SIG-M5 treated with dmso at 0.1 percent for 504 hours (cell line): ENCODE results near the gene PRDM11.

Source experiments
- DNase-seq: peaks from one replicate; lab custom pipeline; 2025; ENCODE audit not compliant: unreplicated experiment; lab: John Stamatoyannopoulos, UW

Gene PRDM11

DNA sequence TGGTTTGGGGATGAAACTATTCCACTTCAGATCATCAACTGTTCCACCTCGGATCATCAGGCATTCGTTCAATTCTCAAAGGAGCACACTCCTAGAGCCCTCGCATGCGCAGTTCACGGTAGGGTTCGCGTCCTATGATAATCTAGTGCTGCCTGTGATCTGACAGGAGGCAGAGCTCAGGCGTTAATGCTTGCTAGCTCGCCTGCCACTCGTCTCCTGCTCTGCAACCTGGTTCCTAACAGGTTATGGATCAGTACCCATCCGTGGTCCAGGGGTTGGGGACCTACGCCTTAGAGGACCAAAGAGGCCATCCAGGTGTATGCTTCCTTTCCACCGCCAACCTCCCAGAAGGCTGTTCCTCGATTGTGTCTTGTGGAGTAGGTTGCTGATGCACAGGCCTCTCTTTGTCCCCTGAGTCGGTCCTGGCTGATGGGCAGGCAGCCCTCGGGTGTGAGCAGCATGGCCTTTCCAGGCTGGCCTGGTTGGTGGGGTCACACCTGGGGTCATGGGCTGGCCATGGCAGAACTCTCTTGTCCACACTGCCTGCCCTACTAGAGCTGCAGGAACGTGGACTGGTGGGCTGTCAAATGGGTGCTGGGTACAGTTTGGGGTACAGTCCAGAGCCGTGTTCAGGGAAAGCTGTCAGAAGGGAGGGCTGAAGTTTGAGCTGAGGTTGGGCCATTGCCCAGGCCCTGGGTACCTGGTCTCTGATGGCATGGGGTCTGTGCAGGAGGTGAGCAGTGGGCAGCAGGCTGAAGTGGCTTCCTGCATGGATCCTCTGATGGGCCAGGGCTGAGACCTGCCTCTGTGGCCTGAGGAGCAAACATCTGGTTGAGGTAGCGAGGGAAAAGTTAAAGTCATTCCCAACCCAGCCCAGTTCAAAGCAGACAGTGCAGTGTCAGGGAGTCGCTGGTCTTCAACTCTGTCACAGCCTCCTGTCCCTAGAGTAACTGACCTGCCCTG lies 11.1 kb downstream of the PRDM11 start:
- no peak for DNase-seq

DNA sequence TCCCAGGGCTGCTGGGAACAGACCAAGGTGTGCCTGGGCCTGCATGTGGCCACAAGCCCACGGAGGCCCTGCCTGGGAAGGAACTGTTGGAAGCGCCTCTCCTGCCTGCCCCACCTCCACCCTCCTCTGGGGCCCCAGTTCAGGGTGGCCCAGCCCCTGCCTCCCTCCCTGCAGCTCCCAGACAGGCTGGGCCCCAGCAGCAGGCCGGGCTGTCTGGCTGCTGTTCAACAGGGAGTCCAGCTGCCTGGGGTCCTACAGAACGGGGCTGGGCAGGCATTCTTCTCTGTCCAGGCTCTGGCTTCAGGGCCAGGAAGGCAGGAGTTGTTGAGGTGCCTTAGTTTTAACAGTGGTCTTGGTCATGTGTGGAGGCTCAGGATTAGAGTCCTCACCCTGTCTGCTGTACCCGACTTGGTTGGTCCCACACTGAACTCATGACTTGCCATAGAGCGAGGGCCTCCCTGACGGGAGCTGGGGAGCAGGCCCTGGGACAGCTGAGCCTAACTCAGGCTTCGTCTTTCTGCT lies 11.8 kb downstream of the PRDM11 start:
- DNase-seq: no peak

DNA sequence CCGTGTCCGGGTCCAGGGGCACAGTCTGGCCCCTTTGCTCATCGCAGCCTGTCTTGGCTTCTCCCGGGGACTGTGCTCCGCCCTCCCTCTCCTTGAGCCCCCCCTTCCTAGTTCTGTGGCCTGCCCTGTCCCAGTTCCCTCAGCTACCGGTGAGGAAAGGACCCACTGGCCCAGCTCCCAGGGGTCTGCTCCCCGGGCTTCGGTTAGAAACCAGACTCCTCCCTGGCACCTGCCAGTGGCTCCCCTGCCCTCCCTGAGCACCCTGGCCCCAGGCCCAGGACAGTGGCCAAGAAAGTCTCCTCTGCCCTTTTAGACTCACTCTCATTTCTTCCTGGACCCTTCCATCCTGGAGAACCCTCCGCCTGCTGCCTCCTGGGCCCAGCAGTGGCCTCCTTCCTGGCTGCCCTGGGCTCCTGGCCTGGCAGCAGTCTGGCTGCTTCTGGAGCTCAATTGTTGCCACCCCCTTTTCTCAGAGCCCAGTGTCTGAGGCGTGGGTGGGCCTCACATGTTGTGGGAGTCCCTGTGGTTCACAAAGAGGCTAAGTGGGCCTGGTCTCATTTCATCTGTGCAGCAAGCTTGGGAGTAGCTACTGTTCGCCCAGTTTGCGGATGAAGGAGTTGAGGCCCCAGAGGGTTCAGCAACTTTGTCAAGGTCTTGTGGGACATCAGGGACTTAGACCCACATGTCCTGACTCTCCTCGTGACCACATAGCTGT lies 12.6 kb downstream of the PRDM11 start:
- no peak for DNase-seq

DNA sequence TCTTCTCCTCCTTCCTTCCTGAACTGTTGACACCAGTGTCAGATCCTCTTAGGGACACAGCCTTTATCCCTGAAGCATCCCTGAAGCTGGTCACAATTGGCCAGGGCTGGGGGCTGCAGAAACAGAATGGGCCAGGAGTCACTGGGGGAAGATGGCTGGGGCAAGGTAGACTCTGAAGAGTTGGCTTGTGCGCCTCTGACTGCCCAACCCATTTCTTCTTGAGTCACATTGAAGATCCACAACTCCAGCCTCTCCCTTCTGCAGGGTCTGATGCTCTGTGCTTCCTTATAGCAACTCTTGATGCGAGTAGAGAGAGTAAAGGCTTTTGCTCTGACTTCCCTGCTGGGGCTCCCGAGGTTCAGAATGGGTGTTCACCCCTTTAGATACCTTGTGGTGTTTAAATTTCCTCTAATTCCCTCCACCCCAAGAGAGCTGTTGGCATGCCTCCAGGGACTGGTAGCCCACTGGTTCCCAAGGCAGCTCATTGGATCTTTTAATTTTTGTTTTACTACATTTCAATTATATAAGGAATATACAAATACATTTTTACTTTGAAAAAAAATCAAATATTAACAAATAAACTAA lies 13.4 kb downstream of the PRDM11 start:
- no peak for DNase-seq

DNA sequence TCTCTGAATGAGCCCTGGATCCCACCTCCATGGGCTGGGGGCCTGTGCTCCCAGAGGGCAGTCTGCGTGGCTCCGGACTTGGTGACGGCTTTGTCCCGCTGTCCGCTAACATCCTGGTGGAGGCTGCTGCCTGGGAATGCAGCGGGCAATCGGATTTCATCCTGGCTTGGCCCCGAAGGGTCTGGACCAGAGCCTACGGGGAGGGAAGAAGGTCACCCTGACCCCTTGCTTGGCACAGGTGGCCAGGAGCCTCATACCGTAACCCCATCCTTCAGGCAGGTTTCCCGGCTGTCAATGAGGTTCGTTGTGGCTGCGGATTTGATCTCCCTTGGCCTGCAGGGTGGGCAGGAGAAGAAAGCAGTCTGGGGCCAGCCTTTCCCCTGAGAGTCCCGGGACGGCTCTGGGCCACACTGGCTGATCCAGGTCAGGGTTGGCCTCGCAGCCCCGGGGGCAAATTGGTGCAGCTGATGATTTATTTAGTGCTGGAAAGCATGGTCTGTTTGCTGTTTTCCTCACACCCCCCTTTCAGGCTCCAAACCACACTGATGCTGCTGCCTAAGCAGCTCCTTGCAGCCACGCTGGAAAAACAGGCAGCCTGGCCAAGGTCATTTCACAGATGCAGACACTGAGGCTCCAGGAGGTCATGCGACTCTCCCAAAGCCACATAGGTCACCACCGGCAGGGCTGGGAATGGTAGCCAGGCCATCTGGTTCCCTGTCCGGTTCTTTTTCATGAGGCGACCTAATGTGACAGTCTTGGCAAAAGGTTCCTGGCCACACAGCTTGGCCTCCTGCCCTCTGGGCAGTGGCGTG lies 15.0 kb downstream of the PRDM11 start:
- DNase-seq: no peak

DNA sequence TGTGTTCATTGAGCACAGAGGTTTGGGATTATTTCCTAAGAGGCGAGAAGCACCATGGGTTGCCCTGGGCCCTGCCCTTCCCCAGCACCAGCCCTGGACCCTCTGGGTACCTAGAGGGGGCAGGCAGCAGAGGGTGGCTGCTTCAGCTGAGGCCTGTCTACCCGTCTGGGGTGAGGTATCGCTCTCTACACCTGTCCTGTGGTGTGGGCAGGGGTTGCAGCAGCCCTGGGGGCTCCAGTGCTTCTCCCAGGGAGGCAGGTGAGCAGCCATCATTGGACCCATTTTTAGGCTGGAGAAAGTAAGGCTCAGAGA lies 15.6 kb downstream of the PRDM11 start:
- no peak for DNase-seq

DNA sequence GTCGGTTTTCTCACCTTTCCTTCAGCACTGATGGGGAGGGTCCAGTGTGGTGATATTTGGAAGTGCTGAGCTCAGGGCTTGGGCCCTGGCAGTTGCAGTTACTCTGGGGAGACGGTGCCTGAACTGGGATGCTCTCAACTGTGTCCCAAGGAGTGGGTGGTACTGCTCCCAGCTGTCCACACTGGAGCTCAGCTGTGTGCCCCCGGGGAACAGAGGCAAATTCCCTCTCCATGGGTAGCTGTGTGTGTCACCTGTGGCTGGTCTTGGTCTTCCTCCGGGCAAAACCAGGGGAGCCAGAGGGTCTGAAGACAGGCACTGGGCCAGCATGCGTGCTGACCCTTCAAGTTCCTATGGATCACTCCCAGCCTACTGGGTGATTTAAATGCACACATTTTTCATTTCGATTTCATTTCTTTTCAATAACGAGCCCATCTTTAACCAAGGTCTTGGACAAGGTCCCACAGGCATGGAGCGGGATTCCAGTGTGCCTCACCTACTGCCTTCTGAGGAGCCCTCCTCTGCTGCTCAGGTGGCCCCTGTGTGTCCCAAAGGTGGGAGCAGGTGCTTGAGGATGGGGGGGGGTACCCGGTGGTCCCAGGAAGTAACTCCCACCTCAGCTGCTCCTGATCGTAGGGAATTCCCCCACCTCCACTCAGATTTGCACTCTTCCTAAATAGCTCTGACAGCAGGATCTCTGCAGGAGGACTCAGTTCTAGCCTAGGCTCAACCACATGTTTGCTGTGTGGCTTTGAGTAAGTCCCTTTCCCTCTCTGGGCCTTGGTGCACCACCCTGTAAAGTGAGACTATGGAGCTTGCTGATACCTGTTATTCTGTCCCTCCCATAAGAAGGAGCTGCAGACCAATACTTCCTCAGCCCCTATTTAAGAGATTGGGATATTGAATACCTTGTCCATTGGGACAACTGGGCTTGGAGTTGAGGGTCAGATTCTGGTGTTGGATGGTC lies 16.8 kb downstream of the PRDM11 start:
- DNase-seq: no peak

DNA sequence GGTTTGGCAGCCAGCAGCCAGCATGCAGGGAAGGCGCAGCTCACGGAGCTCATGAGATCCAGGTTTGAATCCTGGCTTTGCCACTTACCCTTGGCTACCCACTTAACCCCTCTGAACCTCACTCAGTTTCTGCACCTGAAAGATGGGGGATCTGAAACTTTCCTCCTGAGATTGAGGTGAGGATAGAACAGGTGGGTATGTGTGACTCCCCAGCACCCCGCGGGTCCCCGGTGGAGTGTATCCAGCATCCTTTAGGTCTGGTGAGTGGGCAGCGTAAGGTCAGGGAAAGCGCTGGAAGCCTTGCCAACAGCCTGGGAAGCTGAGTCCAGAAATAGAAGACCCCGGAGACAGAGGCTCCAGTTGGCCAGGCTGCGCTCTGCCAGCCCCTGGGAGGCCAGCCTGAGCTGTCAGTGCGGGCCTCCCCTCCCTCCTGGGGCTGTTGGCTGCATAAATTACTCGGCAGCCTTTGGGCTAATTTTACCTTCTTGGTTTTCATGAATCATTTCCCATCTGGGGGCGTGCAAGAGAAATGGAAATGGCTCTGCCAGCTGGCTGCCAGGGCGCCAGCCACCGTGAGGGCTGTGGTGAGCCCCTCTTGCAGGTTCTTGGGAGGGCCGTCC lies 17.6 kb downstream of the PRDM11 start:
- no peak for DNase-seq

DNA sequence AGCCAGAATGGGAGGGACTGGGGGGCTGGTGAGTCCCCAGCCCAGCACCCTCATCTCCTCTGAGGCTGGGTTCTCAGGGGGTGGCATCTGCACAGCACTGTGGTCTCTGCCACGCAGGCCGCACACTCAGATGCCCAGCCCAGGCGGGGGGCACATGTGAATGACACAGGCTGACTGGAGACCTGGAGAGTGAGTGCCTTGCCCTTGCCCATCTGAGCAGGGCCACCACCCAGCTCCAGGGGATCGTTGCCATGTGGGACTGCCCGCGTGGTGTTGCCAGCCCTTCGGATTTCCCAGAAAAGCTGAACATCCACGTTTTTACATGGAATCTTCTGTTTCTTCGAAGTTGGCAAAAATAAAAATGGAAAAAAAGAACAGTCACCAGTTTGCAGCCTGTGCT lies 18.9 kb downstream of the PRDM11 start:
- no peak for DNase-seq

DNA sequence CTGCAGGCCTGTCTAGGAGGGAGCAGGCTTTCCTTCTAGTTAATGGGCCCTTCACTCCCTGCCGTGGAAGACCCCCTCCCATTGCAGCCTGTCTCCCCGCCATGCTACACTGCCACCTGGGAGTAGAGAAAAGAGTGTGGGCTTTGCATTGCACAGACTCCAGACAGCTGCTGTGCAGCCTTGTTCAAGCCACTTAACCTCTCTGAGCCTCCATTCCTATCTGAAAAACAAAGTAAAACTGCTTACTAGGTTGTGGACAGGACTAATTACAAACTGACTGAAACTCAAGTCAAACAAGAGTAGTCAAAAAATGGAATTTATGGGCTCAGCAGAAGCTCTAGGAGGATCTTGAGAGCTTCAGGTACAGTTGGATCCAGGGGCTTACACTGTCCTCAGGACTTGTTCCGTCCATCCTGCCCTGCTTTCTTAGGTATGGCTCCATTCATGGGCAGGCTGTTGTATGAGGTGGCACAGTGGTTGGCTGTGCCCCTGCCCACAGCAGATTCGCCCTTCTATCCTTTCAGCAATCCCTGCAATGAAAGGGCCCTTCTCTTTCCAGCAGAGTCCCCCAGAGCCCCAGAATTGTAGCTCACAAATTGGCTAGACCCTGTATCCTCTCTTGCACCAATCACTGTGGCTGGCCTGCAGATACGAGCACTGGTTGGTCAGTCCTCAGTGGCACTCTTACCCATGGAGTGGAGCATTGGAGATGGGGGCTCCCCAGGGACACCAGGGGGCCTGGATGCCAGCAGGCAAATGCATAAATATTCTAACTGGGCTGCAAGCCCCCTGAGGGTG lies 19.6 kb downstream of the PRDM11 start:
- no peak for DNase-seq

DNA sequence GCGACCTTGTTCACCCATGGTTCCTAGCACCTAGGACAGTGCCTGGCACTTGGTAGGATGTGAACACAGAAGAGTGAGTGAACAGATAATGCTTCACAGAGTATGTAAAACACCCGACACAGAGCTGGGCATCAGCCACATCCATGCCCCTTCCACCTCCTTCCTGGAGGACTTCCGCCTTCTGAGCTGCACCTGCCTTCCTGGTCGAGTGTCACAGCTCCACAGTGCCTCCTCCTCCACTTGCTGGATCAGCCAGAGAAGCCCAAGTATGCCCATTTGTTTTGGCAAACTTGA lies 20.1 kb downstream of the PRDM11 start:
- no peak for DNase-seq

DNA sequence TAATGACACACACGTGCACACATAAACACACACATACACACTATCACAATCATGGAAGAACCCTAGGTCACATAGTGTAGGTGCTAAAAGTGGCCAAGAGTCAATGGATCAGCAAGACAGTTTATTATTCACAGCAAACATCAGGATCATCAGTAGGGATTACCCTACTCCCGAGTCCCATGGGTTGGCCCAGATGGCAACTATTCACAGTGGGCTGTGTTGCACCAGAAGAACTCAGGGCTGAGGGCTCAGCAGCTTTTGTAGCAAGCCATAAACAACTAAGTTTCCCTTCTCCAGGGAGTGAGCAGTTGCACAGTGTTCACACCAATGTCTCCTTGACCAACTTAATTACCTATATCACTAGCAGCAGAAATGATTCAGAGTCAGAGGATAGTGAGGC lies 20.8 kb downstream of the PRDM11 start:
- no peak for DNase-seq

DNA sequence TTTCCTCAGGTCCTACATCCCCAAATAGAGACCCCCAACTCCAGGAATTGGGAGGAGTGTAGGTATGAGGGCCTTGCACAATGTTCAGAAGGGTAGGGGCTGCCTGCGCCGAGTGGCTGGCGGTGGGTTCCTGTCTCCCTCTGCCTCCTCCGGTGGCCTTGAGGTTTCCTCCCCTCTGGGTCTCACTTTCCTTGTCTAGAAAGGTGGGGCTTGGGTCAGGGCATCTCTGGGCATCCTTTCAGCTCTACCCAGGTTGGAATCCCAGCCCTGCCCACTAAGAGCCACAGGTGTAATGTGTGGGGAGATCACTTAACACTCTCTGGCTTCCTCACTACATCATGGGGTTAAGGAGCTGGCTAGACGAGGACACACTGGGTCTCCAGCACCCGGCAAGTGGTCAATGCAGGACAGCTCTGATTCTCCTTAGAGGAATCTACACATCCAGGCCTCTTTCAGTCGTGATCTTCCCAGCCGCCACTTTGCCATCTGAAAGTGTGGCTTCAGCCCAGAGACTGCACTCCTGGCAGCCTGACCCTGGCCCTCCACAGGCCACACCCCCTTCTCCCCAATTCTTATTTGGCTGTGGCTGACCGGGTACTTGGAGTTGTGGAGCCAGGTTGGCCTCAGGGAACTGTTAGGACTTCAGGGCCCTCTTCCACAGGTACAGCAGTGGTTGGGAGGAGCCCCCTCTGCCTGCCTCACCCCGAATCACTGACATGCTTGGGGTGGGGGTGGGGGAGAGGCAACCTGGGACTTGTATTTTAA lies 22.1 kb downstream of the PRDM11 start:
- no peak for DNase-seq

DNA sequence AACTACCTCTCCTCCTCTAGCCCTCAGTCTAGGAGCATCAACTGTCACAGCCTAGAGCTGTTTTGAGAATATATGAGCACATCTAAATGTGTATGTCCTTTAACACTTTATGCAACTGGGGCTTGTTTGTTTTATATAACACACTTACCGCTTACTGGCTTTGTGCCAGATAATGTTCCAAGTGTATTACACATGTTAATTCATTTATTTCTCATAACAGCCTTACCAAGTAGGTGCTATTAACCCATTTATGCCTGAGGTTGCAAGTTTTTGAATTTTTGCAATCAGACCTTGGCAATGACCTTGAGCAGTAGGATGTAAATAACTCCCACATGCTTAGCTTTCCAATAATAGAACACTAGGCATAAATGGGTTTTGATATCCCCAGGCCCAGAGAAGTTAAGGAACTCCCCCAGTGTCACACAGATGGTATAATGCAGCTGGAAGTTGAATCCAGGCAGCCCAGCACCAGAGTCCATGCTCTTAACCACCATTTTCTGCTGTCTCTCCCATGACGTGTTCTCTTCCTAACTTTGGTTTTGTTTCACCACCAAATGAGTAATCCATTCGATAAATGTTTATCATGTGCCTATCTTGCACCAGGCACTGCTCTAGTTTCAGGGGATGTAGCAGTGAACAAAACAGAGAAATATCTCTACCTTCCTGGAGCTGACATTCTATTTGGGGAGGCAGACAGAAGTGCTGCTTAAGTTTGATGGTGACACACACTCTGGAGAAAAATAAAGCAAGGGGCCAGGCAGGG lies 23.1 kb downstream of the PRDM11 start:
- no peak for DNase-seq

DNA sequence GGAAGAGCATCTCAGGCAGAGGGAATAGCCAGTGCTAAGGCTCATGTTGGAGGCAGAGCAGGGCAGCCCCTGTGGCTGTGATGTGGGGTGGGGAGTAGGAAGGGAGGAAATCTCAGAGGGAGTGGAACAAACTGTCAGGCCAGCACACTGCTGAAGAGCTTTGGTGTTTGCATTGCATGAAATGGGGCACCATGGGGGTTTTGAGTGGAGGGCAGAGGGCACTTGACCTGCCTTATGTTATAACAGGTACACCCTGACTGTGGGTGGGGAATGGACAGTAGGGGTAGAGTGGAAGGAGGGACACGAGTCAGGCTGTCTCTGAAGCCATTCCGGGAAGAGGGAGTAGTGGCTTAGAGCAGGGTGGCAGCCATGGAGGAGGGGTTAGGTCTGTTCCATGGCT lies 24.0 kb downstream of the PRDM11 start:
- DNase-seq: no peak

DNA sequence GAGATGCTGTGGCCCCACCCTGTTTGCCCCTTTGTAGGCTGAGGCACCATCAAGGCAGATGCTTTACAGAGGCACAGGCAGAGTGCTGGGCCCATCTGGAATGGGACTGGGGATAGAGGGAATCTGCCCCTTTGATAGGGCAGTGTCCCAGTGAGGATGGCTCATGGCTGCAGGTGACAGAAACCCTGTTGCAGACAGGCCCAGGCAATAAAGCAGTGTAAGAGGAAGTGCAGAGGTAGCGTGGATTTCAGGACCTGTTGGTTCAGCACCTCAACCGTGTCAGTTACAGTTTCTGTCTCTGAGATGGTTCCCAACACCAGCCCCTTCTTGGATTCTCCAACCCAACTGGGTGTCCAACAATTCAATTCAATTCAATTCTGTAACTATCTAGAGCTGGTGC lies 25.1 kb downstream of the PRDM11 start:
- no peak for DNase-seq

DNA sequence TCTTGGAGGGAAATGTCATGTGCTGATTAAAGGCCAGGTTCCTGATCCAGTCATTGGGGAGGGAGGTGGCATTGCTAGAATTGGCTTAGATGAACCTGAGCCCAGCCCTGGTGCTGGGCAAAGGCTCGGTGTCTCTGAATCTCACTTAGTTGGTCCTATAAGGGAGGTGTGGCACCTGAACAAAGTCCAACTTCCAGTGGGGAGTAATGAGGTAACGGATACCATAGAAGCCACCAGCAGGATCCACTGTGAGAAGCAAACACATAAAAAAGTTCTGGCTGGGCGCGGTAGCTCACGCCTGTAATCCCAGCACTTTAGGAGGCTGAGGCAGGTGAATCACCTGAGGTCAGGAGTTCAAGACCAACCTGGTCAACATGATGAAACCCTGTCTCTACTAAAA lies 26.6 kb downstream of the PRDM11 start:
- DNase-seq: no peak
